NCI-H2029 treated with DMSO at 0.1 percent for 48 hours (cell line): ENCODE results near the gene RFWD3.

Experiments
- DNase-seq: peaks from one replicate; lab custom pipeline; 2025; lab: John Stamatoyannopoulos, UW

The RFWD3 gene

DNA sequence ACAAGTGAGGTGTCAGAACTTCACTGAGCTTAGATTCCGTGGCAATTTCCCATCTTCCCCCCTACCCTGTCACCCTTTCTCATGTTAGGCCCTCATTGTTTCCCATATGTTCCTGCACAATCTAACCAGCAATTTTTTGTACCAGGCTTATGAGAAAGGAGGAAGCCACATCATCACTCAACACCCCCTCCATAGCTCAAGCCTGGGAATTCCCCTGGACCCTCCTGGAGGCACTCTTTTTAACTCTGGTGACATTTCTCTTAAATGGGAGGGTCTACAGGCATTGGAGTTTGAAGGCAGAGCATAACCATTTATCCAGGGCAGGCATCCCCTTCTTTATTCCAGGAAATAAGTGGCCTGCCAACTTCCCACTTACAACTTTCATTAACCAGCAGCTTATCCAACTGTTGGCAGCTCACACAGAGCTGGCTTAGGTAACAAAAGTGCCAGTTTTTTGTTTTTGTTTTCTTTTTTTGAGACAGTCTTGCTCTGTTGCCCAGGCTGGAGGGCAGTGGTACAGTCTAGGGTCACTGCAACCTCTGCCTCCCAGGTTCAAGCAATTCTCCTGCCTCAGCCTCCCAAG is 49.4 kb downstream of the RFWD3 start:
- DNase-seq: no peak

- no peak for DNase-seq
Measured at GRCh38 chr16:74611721-74612120, 55.0 kb downstream of the RFWD3 start.

DNA sequence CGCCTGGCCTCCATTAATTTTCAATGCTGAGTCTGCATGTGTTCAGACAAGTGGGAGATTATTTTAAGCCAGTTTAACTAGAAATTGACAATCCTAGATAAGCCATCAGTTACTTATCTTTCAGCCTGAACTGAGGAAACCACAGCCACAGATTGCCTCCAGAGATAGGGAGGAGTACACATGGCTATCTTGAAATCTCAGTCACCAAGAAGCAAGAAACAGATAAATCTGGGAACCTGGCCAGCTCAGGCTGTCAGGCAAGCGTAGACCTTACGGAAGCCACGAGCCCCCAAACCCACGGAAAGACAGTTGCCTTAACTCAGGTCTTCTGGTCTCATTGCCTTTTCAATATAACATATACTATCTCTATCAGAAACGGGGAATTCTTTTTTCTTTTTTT is 57.7 kb downstream of the RFWD3 start:
- DNase-seq: no peak

GRCh38 chr16:74608381-74608780 is 58.3 kb downstream of the RFWD3 start:
- DNase-seq: no peak

DNA sequence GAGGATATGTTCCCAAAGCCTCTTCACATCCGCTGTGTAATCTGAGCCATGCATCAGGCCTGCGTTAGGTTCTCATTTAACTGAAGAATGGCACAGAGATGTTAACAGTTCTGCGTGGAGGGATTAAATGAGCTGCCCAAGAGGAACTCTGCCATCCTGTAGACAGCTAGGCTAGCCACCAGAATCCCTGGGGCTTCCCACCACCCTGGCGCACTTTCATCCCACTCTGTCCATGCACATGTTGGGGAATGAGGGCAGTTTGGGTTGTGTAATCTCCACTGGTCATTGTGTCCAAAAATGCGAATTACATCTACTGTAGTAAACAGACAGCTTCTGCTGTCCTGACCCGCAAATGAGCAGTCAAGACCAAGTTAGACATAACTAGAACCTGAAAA is 58.7 kb downstream of the RFWD3 start:
- DNase-seq: no peak

GRCh38 chr16:74607310-74607961 is 59.2 kb downstream of the RFWD3 start:
- peak; percentile 5 for DNase-seq

- DNase-seq: no peak
Measured at GRCh38 chr16:74606521-74607309, 60.0 kb downstream of the RFWD3 start, which contains the start of gene GLG1. GLG1 (minus strand) TSS chr16:74607114; CDS start chr16:74607094, 20 bp downstream.

DNA sequence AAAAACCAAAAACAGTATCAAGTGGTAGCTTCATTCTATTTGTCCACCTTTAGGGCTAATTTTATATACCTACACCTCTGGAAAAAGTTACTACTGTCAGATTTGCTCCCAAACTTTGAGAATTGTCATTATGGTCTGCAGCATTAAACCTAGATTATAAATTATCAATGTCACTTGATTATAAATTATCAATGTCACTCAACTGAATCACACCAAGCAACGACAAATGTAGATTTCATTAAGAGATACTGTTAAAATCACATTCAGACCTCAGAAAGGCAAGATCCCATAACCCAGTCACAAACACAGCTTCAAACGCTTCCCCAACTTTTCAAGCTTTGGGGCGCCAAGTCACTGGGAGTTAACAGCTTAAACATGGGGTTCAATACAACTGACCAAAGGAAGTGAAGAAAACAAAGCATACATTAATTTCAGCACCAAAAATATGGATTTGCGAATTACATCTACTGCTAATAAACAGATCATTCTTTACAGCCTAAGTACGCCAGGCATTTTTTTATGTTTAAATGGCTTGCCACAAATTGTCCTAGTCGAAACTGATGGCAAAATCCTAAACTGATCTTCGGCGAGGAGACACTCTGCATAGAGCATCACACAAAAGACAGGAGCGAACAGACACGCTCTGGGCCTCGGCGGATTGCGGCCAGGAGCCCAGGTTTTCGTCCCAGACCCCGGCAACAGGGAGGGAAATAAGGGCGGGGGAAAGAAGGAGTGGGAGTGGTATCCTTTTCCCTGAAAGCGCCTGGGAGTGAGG is 60.7 kb downstream of the RFWD3 start:
- no peak for DNase-seq

GRCh38 chr16:74605332-74605731 is 61.3 kb downstream of the RFWD3 start:
- no peak for DNase-seq

- no peak for DNase-seq
Measured at GRCh38 chr16:74603848-74604247, 62.8 kb downstream of the RFWD3 start.

GRCh38 chr16:74601126-74601871 is 65.4 kb downstream of the RFWD3 start:
- DNase-seq: no peak

GRCh38 chr16:74596586-74596985 is 70.1 kb downstream of the RFWD3 start:
- no peak for DNase-seq

DNA sequence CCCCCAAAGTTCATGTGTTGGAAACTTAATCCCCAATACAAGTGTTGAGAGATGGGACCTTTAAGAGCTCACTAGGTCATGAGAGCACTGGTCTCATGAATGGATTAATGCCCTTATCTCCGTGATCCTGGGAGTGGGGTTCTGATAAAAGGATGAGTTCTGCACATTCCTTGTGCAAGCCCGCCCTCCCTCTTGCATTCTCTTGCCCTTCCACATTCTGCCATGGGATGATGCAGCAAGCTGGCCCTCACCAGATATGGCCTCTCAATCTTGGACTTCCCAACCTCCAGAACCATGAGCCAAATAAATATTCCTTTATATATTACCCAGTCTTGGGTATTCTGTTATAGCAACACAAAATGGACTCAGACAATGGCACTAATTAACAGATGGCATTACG is 73.8 kb downstream of the RFWD3 start:
- DNase-seq: no peak

- DNase-seq: no peak
Measured at GRCh38 chr16:74591876-74592650, 74.6 kb downstream of the RFWD3 start.

GRCh38 chr16:74586948-74587347 is 79.7 kb downstream of the RFWD3 start:
- DNase-seq: no peak

DNA sequence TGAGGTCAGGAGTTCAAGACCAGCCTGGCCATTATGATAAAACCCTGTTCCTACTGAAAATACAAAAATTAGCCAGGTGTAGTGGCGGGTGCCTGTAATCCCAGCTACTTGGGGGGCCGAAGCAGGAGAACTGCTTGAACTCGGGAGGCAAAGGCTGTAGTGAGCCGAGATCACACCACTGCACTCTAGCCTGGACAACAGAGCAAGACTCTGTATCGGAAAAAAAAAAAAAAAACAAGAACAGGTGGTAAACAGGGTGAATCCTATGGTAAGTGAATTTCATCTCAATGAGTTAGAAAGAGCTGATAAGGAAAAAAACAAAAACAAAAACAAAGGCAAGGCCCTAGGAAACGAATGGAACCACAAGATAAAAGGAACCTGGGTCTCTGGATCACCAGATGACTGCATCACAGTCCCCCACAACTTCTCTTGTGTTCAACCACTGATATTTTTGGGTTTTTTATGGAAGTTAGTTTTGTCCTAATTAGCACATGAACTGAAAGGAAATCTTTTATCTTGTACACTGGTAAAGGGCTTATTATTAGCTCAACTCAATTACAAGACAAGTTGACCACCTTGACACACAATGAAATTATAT is 80.7 kb downstream of the RFWD3 start:
- no peak for DNase-seq

GRCh38 chr16:74583926-74584666 is 82.6 kb downstream of the RFWD3 start:
- DNase-seq: no peak

GRCh38 chr16:74582970-74583369 is 83.7 kb downstream of the RFWD3 start:
- DNase-seq: no peak

GRCh38 chr16:74580833-74581232 is 85.8 kb downstream of the RFWD3 start:
- no peak for DNase-seq

GRCh38 chr16:74578838-74579237 is 87.8 kb downstream of the RFWD3 start:
- DNase-seq: no peak
